Left ventricle myocardium inferior (tissue), 1 donor: ENCODE results near the gene KRTAP5-8. TPM values are rescaled to one million over a fixed set of nuclear protein-coding genes. Genes with fewer than 3 reads are reported as not detected.
"Not testable (repeated sequence)": the region's sequence is repeated elsewhere in the genome, so short reads cannot be mapped to it uniquely, and the experiment has no call there.

ENCODE experiments used
- DNase-seq: peaks from one replicate; pipeline ENCODE4 v3.0.0-alpha.2; 2020
- H3K27ac ChIP-seq: fragments of 200-600 bp; replicated peaks from 2 replicates; pipeline ENCODE4 v1.8.0; 2021
- H3K27me3 ChIP-seq: fragments of 200-600 bp; 2 replicates; pipeline ENCODE4 v1.8.0; 2021; ENCODE audit warnings: low read depth
- H3K36me3 ChIP-seq: fragments of 200-600 bp; 2 replicates; pipeline ENCODE4 v1.8.0; 2021
- H3K4me1 ChIP-seq: fragments of 200-600 bp; 2 replicates; pipeline ENCODE4 v1.8.0; 2021
- H3K4me3 ChIP-seq: fragments of 200-600 bp; 2 replicates; pipeline ENCODE4 v1.8.0; 2021; ENCODE audit warnings: mild to moderate bottlenecking, moderate library complexity
- H3K9me3 ChIP-seq: fragments of 200-600 bp; replicated peaks from 2 replicates; pipeline ENCODE4 v1.8.0; 2021
- intact Hi-C: fragments of 100-400 bp; cut with micrococcal nuclease; formaldehyde crosslinking; loops from one replicate; pipeline ENCODE4 v1.11.0; 2022
- total RNA-seq: library from RNA; stranded (reverse); fragmentation: NEBNext Ultra II Directional; extraction: Animal tissue kit (Norgen Biotek cat#: 25700); gene quantifications from one replicate; pipeline ENCODE4 v1.2.1, GENCODE V29; 2021
- TF ChIP-seq, protein P1 (sequence below): fragments of 200-600 bp; IDR thresholded peaks from 2 replicates; pipeline ENCODE4 v1.8.0; 2021; ENCODE audit warnings: antibody characterized with exemption, mild to moderate bottlenecking, borderline replicate concordance
- donor health status: DM: no; HTN: yes; CAD: no; lungs with severe emphysema.

The KRTAP5-8 gene
- total RNA-seq, 1 donor from 2014 or later: not detected

DNA sequence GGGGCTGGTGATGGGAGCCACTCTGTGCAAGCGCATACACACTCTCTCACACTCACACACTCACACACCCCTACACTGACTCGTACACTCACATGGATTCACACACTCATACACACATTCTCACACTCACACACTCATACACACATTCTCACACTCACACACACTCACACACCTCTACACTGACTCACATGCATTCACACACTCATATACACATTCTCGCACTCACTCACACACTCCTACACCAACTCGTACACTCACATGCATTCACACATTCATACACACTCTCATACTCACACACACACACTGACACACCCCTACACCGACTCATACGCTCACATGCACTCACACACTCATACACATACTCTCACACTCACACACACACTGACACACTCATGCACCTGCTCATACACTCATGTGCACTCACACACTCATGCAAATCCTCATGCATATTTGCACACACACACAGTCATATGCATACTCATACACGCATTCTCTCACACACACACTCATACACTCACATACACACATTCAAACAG, 39.7 kb downstream of the KRTAP5-8 start:
- peaks cover 45% of the 10 kb centered on the region for H3K27me3 ChIP-seq
- H3K4me1 ChIP-seq: peaks cover 7% of the 10 kb centered on the region
- no peaks in the 10 kb centered on the region for H3K36me3 ChIP-seq
- H3K27ac ChIP-seq: no peak overlapping the region
- no peaks in the 10 kb centered on the region for H3K9me3 ChIP-seq
- no peak for DNase-seq
- TF ChIP-seq, protein P1, sequence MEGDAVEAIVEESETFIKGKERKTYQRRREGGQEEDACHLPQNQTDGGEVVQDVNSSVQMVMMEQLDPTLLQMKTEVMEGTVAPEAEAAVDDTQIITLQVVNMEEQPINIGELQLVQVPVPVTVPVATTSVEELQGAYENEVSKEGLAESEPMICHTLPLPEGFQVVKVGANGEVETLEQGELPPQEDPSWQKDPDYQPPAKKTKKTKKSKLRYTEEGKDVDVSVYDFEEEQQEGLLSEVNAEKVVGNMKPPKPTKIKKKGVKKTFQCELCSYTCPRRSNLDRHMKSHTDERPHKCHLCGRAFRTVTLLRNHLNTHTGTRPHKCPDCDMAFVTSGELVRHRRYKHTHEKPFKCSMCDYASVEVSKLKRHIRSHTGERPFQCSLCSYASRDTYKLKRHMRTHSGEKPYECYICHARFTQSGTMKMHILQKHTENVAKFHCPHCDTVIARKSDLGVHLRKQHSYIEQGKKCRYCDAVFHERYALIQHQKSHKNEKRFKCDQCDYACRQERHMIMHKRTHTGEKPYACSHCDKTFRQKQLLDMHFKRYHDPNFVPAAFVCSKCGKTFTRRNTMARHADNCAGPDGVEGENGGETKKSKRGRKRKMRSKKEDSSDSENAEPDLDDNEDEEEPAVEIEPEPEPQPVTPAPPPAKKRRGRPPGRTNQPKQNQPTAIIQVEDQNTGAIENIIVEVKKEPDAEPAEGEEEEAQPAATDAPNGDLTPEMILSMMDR: no peak
- no peak overlapping the region for H3K4me3 ChIP-seq
- intact Hi-C loops: no loop called here

DNA sequence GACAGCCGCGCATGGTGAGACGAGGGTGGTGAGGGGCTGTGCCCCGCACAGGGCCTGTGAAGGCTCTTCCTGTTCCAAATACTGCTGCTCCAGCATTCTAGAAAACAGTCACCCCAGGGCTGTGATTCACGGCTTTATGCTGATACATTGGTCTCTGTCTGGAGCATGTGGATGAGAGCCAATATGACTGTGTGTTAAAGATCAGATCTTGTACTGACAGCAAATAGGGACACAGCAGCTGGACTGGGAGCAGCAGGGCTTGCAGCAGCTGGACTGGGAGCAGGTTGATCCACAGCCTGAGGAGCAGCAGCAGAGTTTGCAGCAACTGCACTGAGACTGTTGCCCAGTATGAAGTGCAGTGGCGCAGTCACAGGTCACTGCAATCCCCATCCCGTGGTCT, 41.7 kb downstream of the KRTAP5-8 start:
- intact Hi-C loops, H3K4me3 ChIP-seq, H3K9me3 ChIP-seq, H3K4me1 ChIP-seq, DNase-seq, H3K27ac ChIP-seq, H3K36me3 ChIP-seq: not testable (repeated sequence)
- peaks cover 44% of the 10 kb centered on the region for H3K27me3 ChIP-seq

DNA sequence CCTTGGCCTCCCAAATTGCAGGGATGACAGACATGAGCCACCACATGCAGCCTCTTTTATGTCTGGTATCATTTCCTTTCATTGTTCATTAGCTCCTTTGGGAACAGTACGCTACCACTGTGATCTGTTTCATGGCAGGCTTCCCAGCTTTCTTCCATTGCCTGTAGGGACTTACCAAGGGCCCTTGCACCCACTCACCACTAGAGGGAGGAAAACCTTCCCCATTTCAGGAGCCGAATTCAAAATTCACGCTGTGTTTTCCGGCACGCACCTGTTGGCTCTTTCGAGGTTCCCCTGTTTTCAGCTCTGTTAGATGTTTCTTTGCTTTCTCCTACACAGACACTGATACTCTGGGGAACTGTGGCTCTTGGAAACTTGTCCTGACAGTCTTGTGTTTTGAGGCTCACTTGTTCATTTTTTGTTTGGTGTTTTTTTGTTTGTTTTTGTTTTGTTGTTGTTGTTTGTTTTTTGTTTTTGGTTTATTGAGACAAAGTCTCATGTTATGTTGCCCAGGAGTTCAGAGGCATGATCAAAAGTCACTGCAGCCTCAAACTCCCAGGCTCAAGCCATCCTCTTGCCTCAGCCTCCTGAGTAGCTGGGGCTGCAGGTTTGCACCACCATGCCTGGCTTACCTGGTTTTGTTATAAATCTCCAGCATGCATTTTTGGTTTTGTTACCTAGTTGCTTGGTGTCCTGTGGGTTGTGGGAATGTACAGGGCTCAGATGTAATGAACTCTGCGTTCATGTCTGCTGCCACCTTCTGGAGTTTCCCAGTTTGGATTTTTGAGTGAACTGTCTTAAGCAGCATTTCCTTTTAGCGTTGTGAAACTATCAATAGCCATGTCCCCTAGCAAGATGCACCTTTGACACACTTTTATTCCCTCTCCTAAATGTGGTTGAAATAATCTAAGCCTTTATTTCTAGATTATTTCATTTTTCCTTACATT, 42.5 kb downstream of the KRTAP5-8 start:
- peaks cover 7% of the 10 kb centered on the region for H3K4me1 ChIP-seq
- no peak overlapping the region for H3K4me3 ChIP-seq
- TF ChIP-seq, protein P1: peak; percentile 89
- H3K9me3 ChIP-seq: no peaks in the 10 kb centered on the region
- peak; percentile 33 for DNase-seq
- peaks cover 44% of the 10 kb centered on the region for H3K27me3 ChIP-seq
- intact Hi-C loops: no loop called here
- H3K27ac ChIP-seq: no peak overlapping the region
- no peaks in the 10 kb centered on the region for H3K36me3 ChIP-seq

DNA sequence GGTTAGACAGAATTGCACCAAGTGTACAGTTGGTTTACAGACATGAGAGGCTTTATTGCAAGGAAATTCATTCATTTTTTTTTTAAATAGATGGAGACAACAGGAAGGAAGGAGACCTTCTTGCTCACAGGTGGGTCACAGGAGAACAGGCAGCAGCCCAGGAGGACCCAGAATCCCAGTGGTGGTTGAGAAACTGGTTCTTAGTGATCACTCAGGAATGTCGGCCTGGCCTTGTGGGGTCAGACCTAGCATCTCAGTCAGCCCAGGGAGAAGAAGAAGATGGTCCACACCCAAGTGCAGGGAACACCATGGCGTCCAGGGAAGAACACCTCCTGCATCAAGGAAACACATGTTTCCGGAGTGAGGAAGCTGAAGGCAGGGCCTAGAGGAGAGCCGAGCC, 44.0 kb downstream of the KRTAP5-8 start:
- no peak for DNase-seq
- intact Hi-C loops: no loop called here
- TF ChIP-seq, protein P1: no peak
- Histone ChIP-seq H3K27ac (no peak overlapping the region), H3K4me1 (peaks cover 7% of the 10 kb centered on the region), H3K36me3 (no peaks in the 10 kb centered on the region), H3K9me3 (no peaks in the 10 kb centered on the region), H3K4me3 (no peak overlapping the region), H3K27me3 (peaks cover 45% of the 10 kb centered on the region)

DNA sequence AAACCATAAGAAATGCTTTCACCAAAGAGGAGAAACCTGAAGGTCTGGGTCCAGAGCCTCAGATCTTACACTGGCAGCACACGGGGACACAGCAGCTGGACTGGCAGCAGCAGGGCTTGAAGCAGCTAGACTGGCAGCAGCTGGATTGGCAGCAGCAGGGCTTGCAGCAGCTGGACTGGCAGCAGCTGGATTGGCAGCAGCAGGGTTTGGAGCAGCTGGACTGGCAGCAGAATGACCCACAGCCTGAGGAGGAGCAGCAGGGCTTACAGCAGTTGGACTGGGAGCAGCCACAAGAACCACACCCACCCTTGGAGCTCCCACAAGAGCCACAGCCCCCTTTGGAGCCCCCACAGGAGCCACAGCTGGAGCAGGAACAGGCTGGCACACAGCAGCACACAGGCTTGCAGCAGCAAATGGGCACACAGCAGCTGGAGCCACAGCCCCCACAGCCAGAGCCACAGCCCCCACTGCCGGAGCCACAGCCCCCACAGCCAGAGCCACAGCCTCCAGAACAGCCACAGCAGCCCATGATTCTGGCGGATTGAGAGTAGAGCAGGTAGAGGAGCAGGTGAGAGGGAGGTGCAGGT, 44.6 kb downstream of the KRTAP5-8 start, which contains the start of gene KRTAP5-11:
KRTAP5-11 (minus strand) TSS at position 567 of the 587 bp plus-strand sequence; CDS start at position 529, 38 bp downstream.
- no peaks in the 10 kb centered on the region for H3K36me3 ChIP-seq
- peaks cover 7% of the 10 kb centered on the region for H3K4me1 ChIP-seq
- TF ChIP-seq, protein P1: no peak
- no peak for DNase-seq
- H3K9me3 ChIP-seq: no peaks in the 10 kb centered on the region
- no peak within 1 kb of the TSS for H3K4me3 ChIP-seq
- H3K27ac ChIP-seq: no peak within 1 kb of the TSS
- intact Hi-C loops: no loop called here
- peaks cover 49% of the 10 kb centered on the region for H3K27me3 ChIP-seq

DNA sequence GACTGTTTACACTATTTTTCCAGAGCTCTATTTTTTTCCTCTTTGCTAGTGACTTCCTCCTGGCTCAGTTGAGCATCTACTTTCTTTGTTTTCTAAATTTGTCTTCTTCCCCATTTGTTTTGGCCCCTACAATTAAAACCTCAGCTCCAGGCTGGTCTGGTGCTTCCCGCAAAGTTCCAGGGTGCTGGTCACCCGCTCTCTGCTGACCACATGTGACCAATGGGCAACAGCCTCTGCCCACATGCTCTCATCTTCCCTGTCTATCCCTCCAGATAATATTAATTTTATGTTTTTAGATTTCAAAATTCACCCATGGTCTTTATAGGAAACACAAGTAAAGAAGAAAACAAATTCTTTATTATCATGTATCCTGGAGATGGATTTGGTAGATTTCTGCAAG, 45.1 kb downstream of the KRTAP5-8 start:
- H3K27ac ChIP-seq, intact Hi-C loops, H3K4me1 ChIP-seq, DNase-seq, H3K4me3 ChIP-seq, H3K36me3 ChIP-seq, H3K9me3 ChIP-seq: not testable (repeated sequence)
- H3K27me3 ChIP-seq: peaks cover 47% of the 10 kb centered on the region

DNA sequence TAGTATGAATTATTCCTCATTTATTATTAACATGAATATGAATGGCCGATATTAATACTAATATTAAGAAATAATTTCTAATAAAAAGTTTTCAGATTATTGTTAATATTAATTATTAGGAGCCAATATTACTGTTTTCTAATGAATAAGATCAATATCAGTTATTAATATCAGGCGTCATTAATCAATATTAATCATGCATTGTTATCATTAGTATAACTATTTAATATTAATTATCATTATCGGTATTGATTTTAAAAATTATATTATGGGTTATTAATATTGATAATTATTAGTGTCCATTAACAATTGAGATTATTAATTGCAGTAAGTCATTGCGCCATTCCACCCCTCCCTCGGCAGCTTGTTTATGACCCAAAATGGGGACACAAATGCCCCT, 47.8 kb downstream of the KRTAP5-8 start:
- intact Hi-C loops, H3K36me3 ChIP-seq: not testable (repeated sequence)

DNA sequence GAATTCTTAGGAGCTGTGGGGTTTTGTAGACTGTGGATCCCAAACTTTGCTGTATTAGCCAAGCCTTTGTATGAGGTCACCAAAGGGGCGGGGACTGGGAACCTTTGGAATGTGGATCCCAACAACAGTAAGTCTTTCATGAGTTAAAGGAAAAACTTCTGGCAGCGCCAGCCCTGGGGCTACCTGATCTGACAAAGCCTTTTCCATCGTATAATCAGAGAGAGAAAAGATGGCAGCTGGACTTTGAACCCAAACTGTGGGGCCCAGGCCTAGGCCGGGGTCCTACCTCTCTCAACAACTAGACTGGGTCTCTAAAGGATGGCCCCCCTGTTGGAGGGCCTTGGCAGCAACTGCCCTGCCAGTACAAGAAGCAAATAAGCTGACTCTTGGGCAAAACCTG, 50.5 kb downstream of the KRTAP5-8 start:
- H3K27me3 ChIP-seq: peaks cover 62% of the 10 kb centered on the region
- H3K27ac ChIP-seq, H3K4me1 ChIP-seq, H3K36me3 ChIP-seq, H3K4me3 ChIP-seq, DNase-seq, H3K9me3 ChIP-seq, intact Hi-C loops: not testable (repeated sequence)

More for the DNA sequence above, 47.8 kb downstream of the KRTAP5-8 start:
- H3K4me3 ChIP-seq, H3K9me3 ChIP-seq, H3K27ac ChIP-seq, DNase-seq, H3K4me1 ChIP-seq: not testable (repeated sequence)
- peaks cover 55% of the 10 kb centered on the region for H3K27me3 ChIP-seq
